Calu3 (cell line): ENCODE data around the gene PRKAB1. TPM values are rescaled to one million over a fixed set of nuclear protein-coding genes. Genes with fewer than 3 reads are reported as not detected.

ENCODE experiments used
- BruUV-seq: library from RNA; stranded (reverse); fragments of 400-500 nt; replicated peaks from 2 replicates; lab custom pipeline; 2021; lab: Mats Ljungman, UMichigan
- CTCF ChIA-PET: fragments of 300-600 bp; sonication (Branson Sonifier 250); formaldehyde crosslinking; loops from one replicate; lab custom pipeline; 2022; ENCODE audit warnings: antibody characterized with exemption; lab: Charles Lee
- DNase-seq: peaks from one replicate; pipeline ENCODE4 v3.0.0; 2022
- H3K27ac Mint-ChIP-seq: one replicate; pipeline ENCODE4 v1.8.0; 2022; ENCODE audit warnings: mixed read lengths; ENCODE audit not compliant: unreplicated experiment
- H3K27me3 Mint-ChIP-seq: one replicate; pipeline ENCODE4 v1.8.0; 2022; ENCODE audit warnings: mixed read lengths; ENCODE audit not compliant: unreplicated experiment
- H3K36me3 Mint-ChIP-seq: one replicate; pipeline ENCODE4 v1.8.0; 2022; ENCODE audit warnings: mild to moderate bottlenecking, moderate library complexity, mixed read lengths; ENCODE audit not compliant: insufficient read depth, unreplicated experiment
- H3K4me1 Mint-ChIP-seq: one replicate; pipeline ENCODE4 v1.8.0; 2022; ENCODE audit warnings: mild to moderate bottlenecking, low read depth, mixed read lengths; ENCODE audit not compliant: unreplicated experiment
- H3K4me3 Mint-ChIP-seq: one replicate; pipeline ENCODE4 v1.8.0; 2022; ENCODE audit warnings: mild to moderate bottlenecking, low read depth, moderate library complexity, mixed read lengths; ENCODE audit not compliant: unreplicated experiment
- H3K9me3 Mint-ChIP-seq: one replicate; pipeline ENCODE4 v1.8.0; 2022; ENCODE audit warnings: low read depth, mixed read lengths; ENCODE audit not compliant: unreplicated experiment
- CTCF ChIP-seq: fragments of 200-600 bp; IDR thresholded peaks from one replicate; pipeline ENCODE4 v1.8.0; 2022; ENCODE audit warnings: antibody characterized with exemption; ENCODE audit not compliant: unreplicated experiment
- intact Hi-C: fragments of 100-400 bp; cut with micrococcal nuclease; formaldehyde crosslinking; loops from one replicate; pipeline ENCODE4 v1.10.0; 2022; ENCODE audit not compliant: unreplicated experiment
- total RNA-seq: library from RNA; stranded (reverse); gene quantifications from 2 replicates; pipeline ENCODE4 v1.2.3, GENCODE V29; 2022

PRKAB1 gene
- total RNA-seq, 1 experiment from 2014 or later, result 82.7 TPM

DNA sequence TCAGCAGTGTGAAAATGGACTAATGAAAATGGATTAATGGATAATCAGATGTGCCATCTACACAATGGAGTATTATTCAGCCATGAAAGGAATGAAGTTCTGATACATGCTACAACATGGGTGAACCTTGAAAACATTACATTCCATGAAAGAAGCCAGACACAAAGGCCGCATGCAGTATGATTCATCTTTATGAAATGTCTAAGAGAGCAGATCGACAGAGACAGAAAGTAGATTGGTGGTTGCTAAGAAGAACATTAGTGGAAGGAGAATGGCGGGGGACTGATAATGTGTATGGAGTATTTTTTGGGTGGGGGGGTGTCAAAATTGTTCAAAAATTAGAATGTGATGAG is 47.3 kb downstream of the PRKAB1 start:
- H3K36me3 Mint-ChIP-seq, result peaks cover 46% of the 10 kb centered on the region
- H3K4me3 Mint-ChIP-seq, result no peak overlapping the region
- peaks cover 35% of the 10 kb centered on the region for H3K4me1 Mint-ChIP-seq
- H3K9me3 Mint-ChIP-seq, result no peaks in the 10 kb centered on the region
- no TSS peak for BruUV-seq
- no peak for TF ChIP-seq CTCF
- CTCF ChIA-PET, result no interaction called here
- intact Hi-C loops, result no loop called here
- H3K27ac Mint-ChIP-seq, result peak overlapping the region; percentile 45
- DNase-seq, result no peak
- no peaks in the 10 kb centered on the region for H3K27me3 Mint-ChIP-seq

DNA sequence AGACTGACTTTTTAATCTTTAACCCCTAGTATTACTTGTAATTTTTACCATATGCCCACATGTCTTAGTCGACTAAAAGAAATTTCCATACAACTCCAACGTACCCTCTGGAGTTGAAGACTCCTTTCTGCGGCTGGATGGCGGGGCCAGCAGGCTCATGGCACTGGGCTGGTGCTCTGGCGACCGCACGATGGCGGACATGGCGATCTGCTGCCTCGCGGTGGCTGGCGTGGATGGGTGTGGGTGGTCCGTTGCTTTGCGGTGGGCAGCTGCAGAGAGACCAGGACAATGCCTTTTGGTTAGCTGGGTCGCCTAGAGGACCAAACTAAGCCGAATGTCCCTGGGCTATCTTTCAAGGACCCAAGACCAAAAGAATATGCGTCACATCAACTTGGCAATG is 50.2 kb downstream of the PRKAB1 start:
- CTCF ChIA-PET, result no interaction called here
- Mint-ChIP-seq H3K4me1 (peaks cover 18% of the 10 kb centered on the region), H3K4me3 (no peak overlapping the region), H3K36me3 (peaks cover 29% of the 10 kb centered on the region), H3K9me3 (no peaks in the 10 kb centered on the region), H3K27ac (no peak overlapping the region), H3K27me3 (no peaks in the 10 kb centered on the region)
- intact Hi-C loops, result no loop called here
- TF ChIP-seq CTCF, result no peak
- no TSS peak for BruUV-seq
- no peak for DNase-seq

DNA sequence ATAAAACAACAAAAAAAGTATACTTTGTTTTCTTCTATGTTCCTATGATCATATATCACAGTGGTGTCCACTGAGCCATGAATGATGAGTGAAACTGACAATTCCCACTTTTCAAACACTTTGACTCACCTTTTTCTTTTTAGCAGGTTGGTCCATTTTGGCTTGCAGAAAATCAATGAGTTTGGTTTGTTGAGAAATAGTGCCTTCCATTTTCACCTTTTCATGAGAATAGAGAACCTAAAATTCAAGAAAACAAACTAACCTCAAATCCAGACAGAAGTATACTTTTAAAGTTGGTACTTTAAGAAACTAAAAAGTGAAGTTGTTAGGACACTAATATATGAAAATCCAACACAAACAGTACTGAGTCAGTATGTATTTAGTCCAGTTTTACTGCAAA is 52.4 kb downstream of the PRKAB1 start:
- no peak for TF ChIP-seq CTCF
- Mint-ChIP-seq H3K27me3 (no peaks in the 10 kb centered on the region), H3K36me3 (peaks cover 25% of the 10 kb centered on the region), H3K9me3 (no peaks in the 10 kb centered on the region), H3K4me1 (peaks cover 13% of the 10 kb centered on the region), H3K27ac (no peak overlapping the region), H3K4me3 (no peak overlapping the region)
- no TSS peak for BruUV-seq
- DNase-seq, result no peak
- CTCF ChIA-PET, result no interaction called here
- intact Hi-C loops, result no loop called here

- no TSS peak for BruUV-seq
- CTCF ChIA-PET, result no interaction called here
- Mint-ChIP-seq H3K9me3 (no peaks in the 10 kb centered on the region), H3K27me3 (no peaks in the 10 kb centered on the region), H3K4me3 (no peak overlapping the region), H3K4me1 (peaks cover 6% of the 10 kb centered on the region), H3K36me3 (peaks cover 20% of the 10 kb centered on the region), H3K27ac (no peak overlapping the region)
- no peak for TF ChIP-seq CTCF
- DNase-seq, result no peak
- intact Hi-C loops, result no loop called here
Observed at GRCh38 chr12:119721306-119721705, 53.4 kb downstream of the PRKAB1 start.

DNA sequence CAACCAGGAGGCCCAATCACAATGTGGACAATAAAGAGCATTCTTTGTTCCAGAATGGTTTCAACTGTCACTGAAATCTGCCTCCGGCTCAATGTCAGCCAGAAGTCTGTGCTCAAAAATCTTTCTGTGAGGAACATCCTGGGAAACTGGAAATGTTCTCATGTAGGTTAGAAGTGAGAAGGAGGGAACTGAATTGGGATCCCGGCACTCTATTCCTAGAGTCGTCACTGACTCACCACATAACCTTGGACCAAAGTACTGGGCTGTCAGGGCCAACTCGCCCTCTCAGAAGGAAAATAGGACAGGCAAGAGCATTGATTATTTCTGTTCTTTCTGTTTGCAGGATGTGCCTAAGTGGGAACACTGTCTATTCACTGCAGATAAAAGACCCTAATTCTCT is 57.6 kb downstream of the PRKAB1 start:
- H3K36me3 Mint-ChIP-seq, result peaks cover 4% of the 10 kb centered on the region
- no peak for DNase-seq
- no peaks in the 10 kb centered on the region for H3K27me3 Mint-ChIP-seq
- BruUV-seq, result no TSS peak
- H3K9me3 Mint-ChIP-seq, result no peaks in the 10 kb centered on the region
- intact Hi-C loops, result no loop called here
- no peak overlapping the region for H3K27ac Mint-ChIP-seq
- no peak for TF ChIP-seq CTCF
- H3K4me1 Mint-ChIP-seq, result no peaks in the 10 kb centered on the region
- CTCF ChIA-PET, result interaction anchor here (0.6 to 0.7 kb wide), 2 partner anchors 55 to 190 kb away, joined by 3 to 6 read pairs; no protein-coding TSS in a partner anchor
- no peak overlapping the region for H3K4me3 Mint-ChIP-seq
